HG03571 (cell line): Measurements from ENCODE around the gene MT1G.
"Not testable (repeated sequence)": the region's sequence is repeated elsewhere in the genome, so short reads cannot be mapped to it uniquely, and the experiment has no call there.

ENCODE experiments used
- ATAC-seq: cut with Tn5 transposase; IDR thresholded peaks from one replicate; pipeline ENCODE4 v1.9.1; 2021; ENCODE audit not compliant: unreplicated experiment

The MT1G gene

GRCh38 chr16:56665286-56666261 lies 2.3 kb downstream of the MT1G start:
- ATAC-seq, result not testable (repeated sequence)

GRCh38 chr16:56664506-56664905 lies 3.4 kb downstream of the MT1G start:
- no peak for ATAC-seq

GRCh38 chr16:56662357-56663354 lies 5.2 kb downstream of the MT1G start:
- no peak for ATAC-seq

GRCh38 chr16:56658327-56658875 lies 9.5 kb downstream of the MT1G start:
- no peak for ATAC-seq

GRCh38 chr16:56657555-56658326 lies 10.1 kb downstream of the MT1G start, which contains the start of gene MT1F:
Gene MT1F, plus strand, starts transcription at chr16:56657959. Its CDS starts 100 bp downstream, at chr16:56658059.
- no peak for ATAC-seq

GRCh38 chr16:56653218-56653617 lies 14.6 kb downstream of the MT1G start:
- ATAC-seq, result no peak

- no peak for ATAC-seq
Measured at GRCh38 chr16:56652600-56652999, 15.3 kb downstream of the MT1G start.

- ATAC-seq, result no peak
Measured at GRCh38 chr16:56651586-56651985, 16.3 kb downstream of the MT1G start, which contains the start of gene MT1B. Gene MT1B, plus strand, starts transcription at chr16:56651886. Its CDS starts 68 bp downstream, at chr16:56651954.

- no peak for ATAC-seq
Measured at GRCh38 chr16:56649820-56650219, 18.0 kb downstream of the MT1G start.

GRCh38 chr16:56649271-56649670 lies 18.6 kb downstream of the MT1G start:
- no peak for ATAC-seq

GRCh38 chr16:56647641-56648431 lies 20.0 kb downstream of the MT1G start:
- ATAC-seq, result no peak

- no peak for ATAC-seq
Measured at GRCh38 chr16:56645838-56646237, 22.0 kb downstream of the MT1G start.

GRCh38 chr16:56645311-56645710 lies 22.6 kb downstream of the MT1G start:
- ATAC-seq, result no peak

GRCh38 chr16:56643833-56644232 lies 24.0 kb downstream of the MT1G start:
- no peak for ATAC-seq

GRCh38 chr16:56643080-56643778 lies 24.6 kb downstream of the MT1G start:
- no peak for ATAC-seq

- ATAC-seq, result no peak
Measured at GRCh38 chr16:56641166-56641565, 26.7 kb downstream of the MT1G start.

- ATAC-seq, result no peak
Measured at GRCh38 chr16:56640076-56640475, 27.8 kb downstream of the MT1G start.

GRCh38 chr16:56639045-56639444 lies 28.8 kb downstream of the MT1G start:
- ATAC-seq, result no peak
